HEK293 (cell line): Measurements from ENCODE around the gene DLX3.

Experiments used
- CTCF ChIA-PET: fragments of 350-600 bp; formaldehyde crosslinking; extraction: SDS; loops from one replicate; lab custom pipeline; 2021; ENCODE audit warnings: antibody characterized with exemption; lab: Yijun Ruan, JAX
- POLR2A ChIA-PET: fragments of 300-600 bp; formaldehyde crosslinking; extraction: SDS; loops from one replicate; lab custom pipeline; 2020; ENCODE audit warnings: antibody characterized with exemption, inconsistent platforms; lab: Yijun Ruan, JAX
- H3K27ac ChIP-seq: fragments of 200-500 bp; sonication (Bioruptor generic); 2 replicates; pipeline ENCODE4 v1.5.1; 2014; ENCODE audit warnings: low read depth, low read length, control low read depth, inconsistent platforms; ENCODE audit errors: extremely low read depth
- H3K36me3 ChIP-seq, 2 experiments: fragments of 200-500 bp in 1 of 2; sonication (Bioruptor generic) in 1 of 2; 1 replicate in 1 of 2; 2 replicates in 1 of 2; pipeline ENCODE4 v1.5.1; 2014 to 2017; ENCODE audit warnings: inconsistent platforms in 2 of 2, low read length in 2 of 2; ENCODE audit not compliant: control insufficient read depth in 2 of 2, insufficient read depth in 1 of 2
- H3K4me1 ChIP-seq: fragments of 200-500 bp; sonication (Bioruptor generic); 2 replicates; pipeline ENCODE4 v1.5.1; 2014; ENCODE audit warnings: mild to moderate bottlenecking, low read length, inconsistent platforms; ENCODE audit not compliant: control insufficient read depth, insufficient read depth
- H3K4me3 ChIP-seq: 2 replicates; pipeline ENCODE4 v1.5.1; 2011; ENCODE audit warnings: low read depth, mild to moderate bottlenecking, control low read depth, low read length, moderate library complexity
- H3K9me3 ChIP-seq: fragments of 200-500 bp; sonication (Bioruptor generic); 2 replicates; pipeline ENCODE4 v1.5.1; 2014; ENCODE audit warnings: low read depth, low read length, inconsistent platforms; ENCODE audit not compliant: control insufficient read depth, insufficient read depth
- GLI4 ChIP-seq: fragments of 450-650 bp; formaldehyde crosslinking; IDR thresholded peaks from 2 replicates; pipeline ENCODE4 v1.5.1; 2016; ENCODE audit warnings: missing biosample characterization, missing genetic modification characterization
- GLIS1 ChIP-seq: fragments of 450-650 bp; formaldehyde crosslinking; IDR thresholded peaks from 2 replicates; pipeline ENCODE4 v1.5.1; 2016; ENCODE audit warnings: missing biosample characterization, missing genetic modification characterization
- KLF9 ChIP-seq: fragments of 450-650 bp; formaldehyde crosslinking; IDR thresholded peaks from 2 replicates; pipeline ENCODE4 v1.5.1; 2016; ENCODE audit warnings: missing biosample characterization, missing genetic modification characterization, low read depth
- OVOL3 ChIP-seq: fragments of 450-650 bp; formaldehyde crosslinking; IDR thresholded peaks from 2 replicates; pipeline ENCODE4 v1.5.1; 2016; ENCODE audit warnings: missing biosample characterization, missing genetic modification characterization
- RBAK ChIP-seq: fragments of 450-650 bp; formaldehyde crosslinking; IDR thresholded peaks from 2 replicates; pipeline ENCODE4 v1.5.1; 2016; ENCODE audit warnings: missing biosample characterization, missing genetic modification characterization
- SCRT2 ChIP-seq: fragments of 450-650 bp; formaldehyde crosslinking; IDR thresholded peaks from 2 replicates; pipeline ENCODE4 v1.5.1; 2016; ENCODE audit warnings: missing biosample characterization, missing genetic modification characterization
- SP3 ChIP-seq: fragments of 450-650 bp; formaldehyde crosslinking; IDR thresholded peaks from 2 replicates; pipeline ENCODE4 v1.5.1; 2016; ENCODE audit warnings: missing biosample characterization, missing genetic modification characterization
- ZBTB17 ChIP-seq: fragments of 450-650 bp; formaldehyde crosslinking; IDR thresholded peaks from 2 replicates; pipeline ENCODE4 v1.5.1; 2016; ENCODE audit warnings: missing biosample characterization, missing genetic modification characterization
- ZEB2 ChIP-seq: fragments of 450-650 bp; formaldehyde crosslinking; IDR thresholded peaks from 2 replicates; pipeline ENCODE4 v1.5.1; 2016; ENCODE audit warnings: missing biosample characterization, missing genetic modification characterization
- ZFHX2 ChIP-seq: fragments of 450-650 bp; formaldehyde crosslinking; conservative IDR thresholded peaks from 2 replicates; pipeline ENCODE4 v1.5.1; 2016; ENCODE audit warnings: missing biosample characterization, missing genetic modification characterization
- ZNF202 ChIP-seq: fragments of 450-650 bp; formaldehyde crosslinking; IDR thresholded peaks from 2 replicates; pipeline ENCODE4 v1.5.1; 2016; ENCODE audit warnings: missing biosample characterization, missing genetic modification characterization, borderline replicate concordance
- ZNF26 ChIP-seq: fragments of 450-650 bp; formaldehyde crosslinking; IDR thresholded peaks from 2 replicates; pipeline ENCODE4 v1.5.1; 2016; ENCODE audit warnings: missing biosample characterization, missing genetic modification characterization
- ZNF266 ChIP-seq: fragments of 450-650 bp; formaldehyde crosslinking; IDR thresholded peaks from 2 replicates; pipeline ENCODE4 v1.5.1; 2016; ENCODE audit warnings: missing biosample characterization, missing genetic modification characterization, low read depth
- ZNF423 ChIP-seq: fragments of 450-650 bp; formaldehyde crosslinking; IDR thresholded peaks from 2 replicates; pipeline ENCODE4 v1.5.1; 2016; ENCODE audit warnings: missing biosample characterization, missing genetic modification characterization
- ZNF560 ChIP-seq: fragments of 450-650 bp; formaldehyde crosslinking; IDR thresholded peaks from 2 replicates; pipeline ENCODE4 v1.5.1; 2017; ENCODE audit warnings: missing biosample characterization, missing genetic modification characterization, borderline replicate concordance
- ZNF623 ChIP-seq: fragments of 450-650 bp; formaldehyde crosslinking; IDR thresholded peaks from 2 replicates; pipeline ENCODE4 v1.5.1; 2016; ENCODE audit warnings: missing biosample characterization, missing genetic modification characterization
- ZNF654 ChIP-seq: fragments of 450-650 bp; formaldehyde crosslinking; IDR thresholded peaks from 2 replicates; pipeline ENCODE4 v1.5.1; 2016; ENCODE audit warnings: low read depth, missing biosample characterization, missing genetic modification characterization
- ZNF660 ChIP-seq: fragments of 450-650 bp; IDR thresholded peaks from 2 replicates; pipeline ENCODE4 v1.5.1; 2018; ENCODE audit warnings: missing biosample characterization, mild to moderate bottlenecking, missing genetic modification characterization
- ZNF677 ChIP-seq: fragments of 450-650 bp; IDR thresholded peaks from 2 replicates; pipeline ENCODE4 v1.5.0; 2018; ENCODE audit warnings: missing biosample characterization, mild to moderate bottlenecking, missing genetic modification characterization, moderate library complexity
- ZNF704 ChIP-seq: fragments of 450-650 bp; formaldehyde crosslinking; IDR thresholded peaks from 2 replicates; pipeline ENCODE4 v1.5.1; 2016; ENCODE audit warnings: missing biosample characterization, missing genetic modification characterization
- ZNF785 ChIP-seq: fragments of 450-650 bp; formaldehyde crosslinking; IDR thresholded peaks from 2 replicates; pipeline ENCODE4 v1.5.1; 2016; ENCODE audit warnings: missing biosample characterization, missing genetic modification characterization
- ZNF843 ChIP-seq: fragments of 450-650 bp; formaldehyde crosslinking; IDR thresholded peaks from 2 replicates; pipeline ENCODE4 v1.5.1; 2016; ENCODE audit warnings: missing biosample characterization, missing genetic modification characterization
- ZSCAN16 ChIP-seq: fragments of 450-650 bp; formaldehyde crosslinking; IDR thresholded peaks from 2 replicates; pipeline ENCODE4 v1.5.1; 2016; ENCODE audit warnings: missing biosample characterization, missing genetic modification characterization
- ZSCAN30 ChIP-seq: fragments of 450-650 bp; IDR thresholded peaks from 2 replicates; pipeline ENCODE4 v1.5.1; 2018; ENCODE audit warnings: missing biosample characterization, mild to moderate bottlenecking, missing genetic modification characterization, moderate library complexity
- ZXDB ChIP-seq: fragments of 450-650 bp; formaldehyde crosslinking; IDR thresholded peaks from 2 replicates; pipeline ENCODE4 v1.5.1; 2016; ENCODE audit warnings: missing biosample characterization, missing genetic modification characterization
- TF ChIP-seq, protein P1 (sequence below): fragments of 450-650 bp; formaldehyde crosslinking; conservative IDR thresholded peaks from 2 replicates; pipeline ENCODE4 v1.5.1; 2016; ENCODE audit warnings: low read depth, missing biosample characterization, missing genetic modification characterization
- TF ChIP-seq, protein P2 (sequence below): fragments of 450-650 bp; formaldehyde crosslinking; IDR thresholded peaks from 2 replicates; pipeline ENCODE4 v1.5.1; 2016; ENCODE audit warnings: missing biosample characterization, missing genetic modification characterization

The DLX3 gene

DNA sequence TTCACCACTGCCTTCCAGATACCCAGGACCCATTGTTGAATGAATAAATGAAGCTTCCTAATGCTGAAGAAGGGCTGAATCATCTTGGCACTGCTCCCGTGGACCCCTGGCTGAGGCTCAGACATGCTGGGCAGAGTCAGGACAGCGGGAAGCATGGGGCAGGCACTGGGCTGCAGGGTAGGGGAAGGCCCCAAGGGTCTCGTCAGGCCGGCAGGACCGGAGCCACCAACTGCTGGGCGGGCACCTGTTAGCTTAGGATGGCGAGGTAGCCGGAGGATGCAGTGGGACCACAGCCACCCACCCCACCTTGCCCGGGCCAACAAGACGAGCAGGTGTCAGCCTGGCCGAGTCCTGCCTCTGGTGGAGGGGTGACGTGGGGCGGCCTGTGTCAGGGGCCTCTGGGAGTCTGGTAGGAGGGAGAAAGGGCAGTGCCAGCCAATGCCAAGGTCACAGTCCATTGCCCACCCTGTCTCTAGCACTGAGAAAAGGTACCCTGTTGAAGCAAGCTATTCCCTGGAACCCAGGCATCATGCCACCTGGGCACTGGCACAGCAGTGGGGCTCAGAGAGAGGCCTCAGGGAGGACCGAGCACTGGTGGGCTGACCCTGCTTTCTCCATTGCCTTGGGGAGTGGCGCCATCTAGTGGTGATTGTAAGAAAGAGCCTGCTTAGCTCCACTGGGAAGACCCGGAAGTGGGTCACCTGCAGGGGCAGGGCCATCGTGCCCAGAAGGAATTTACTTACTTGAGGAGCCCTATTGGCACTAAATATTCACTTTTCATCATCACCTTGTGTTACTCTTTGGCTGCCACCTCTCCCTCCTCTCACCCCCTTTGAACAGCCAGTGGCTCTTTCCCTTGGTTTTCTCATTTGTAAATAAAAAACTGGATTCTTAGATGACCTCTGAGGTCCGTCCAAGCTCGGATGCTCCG is 3.0 kb upstream of the DLX3 start:
- CTCF ChIA-PET: interaction anchor here (0.5 to 9.8 kb wide), 95 partner anchors 9 to 1208 kb away, joined by 3 to 526 read pairs (median 6); partner anchors contain the start of genes ITGA3, PDK2, SLC35B1 and TAC4
- H3K36me3 ChIP-seq: no peaks in the 10 kb centered on the region
- H3K27ac ChIP-seq: no peak overlapping the region
- H3K4me1 ChIP-seq: peaks cover 4% of the 10 kb centered on the region
- H3K4me3 ChIP-seq: no peak overlapping the region
- H3K9me3 ChIP-seq: no peaks in the 10 kb centered on the region
- POLR2A ChIA-PET: interaction anchor here (0.9 to 2.7 kb wide), 5 partner anchors 46 to 297 kb away, joined by 3 to 11 read pairs (median 3); partner anchors contain the start of gene SLC35B1
- TF ChIP-seq SP3: peak; percentile 43
- no peak for TF ChIP-seq ZNF843 (tag by site-specific recombination)
- TF ChIP-seq ZSCAN16: no peak
- TF ChIP-seq SCRT2 (tag by site-specific recombination): peak; percentile 64
- peak; percentile 29 for TF ChIP-seq GLIS1 (tag by site-specific recombination)
- TF ChIP-seq ZNF677 (tag by site-specific recombination): no peak
- peak; percentile 69; the same call in 1 of the 2 replicates for TF ChIP-seq ZNF660 (tag by site-specific recombination)
- no peak for TF ChIP-seq ZNF26 (tag by site-specific recombination)
- peak; percentile 99 for TF ChIP-seq ZNF654 (tag by site-specific recombination)
- no peak for TF ChIP-seq OVOL3 (tag by site-specific recombination)
- TF ChIP-seq GLI4 (tag by site-specific recombination): no peak
- TF ChIP-seq ZFHX2 (tag by site-specific recombination): 0 out of 2 replicates have a peak, but pooled peaks have one; percentile 5
- peak; percentile 83 for TF ChIP-seq ZXDB (tag by site-specific recombination)
- TF ChIP-seq, protein P1, sequence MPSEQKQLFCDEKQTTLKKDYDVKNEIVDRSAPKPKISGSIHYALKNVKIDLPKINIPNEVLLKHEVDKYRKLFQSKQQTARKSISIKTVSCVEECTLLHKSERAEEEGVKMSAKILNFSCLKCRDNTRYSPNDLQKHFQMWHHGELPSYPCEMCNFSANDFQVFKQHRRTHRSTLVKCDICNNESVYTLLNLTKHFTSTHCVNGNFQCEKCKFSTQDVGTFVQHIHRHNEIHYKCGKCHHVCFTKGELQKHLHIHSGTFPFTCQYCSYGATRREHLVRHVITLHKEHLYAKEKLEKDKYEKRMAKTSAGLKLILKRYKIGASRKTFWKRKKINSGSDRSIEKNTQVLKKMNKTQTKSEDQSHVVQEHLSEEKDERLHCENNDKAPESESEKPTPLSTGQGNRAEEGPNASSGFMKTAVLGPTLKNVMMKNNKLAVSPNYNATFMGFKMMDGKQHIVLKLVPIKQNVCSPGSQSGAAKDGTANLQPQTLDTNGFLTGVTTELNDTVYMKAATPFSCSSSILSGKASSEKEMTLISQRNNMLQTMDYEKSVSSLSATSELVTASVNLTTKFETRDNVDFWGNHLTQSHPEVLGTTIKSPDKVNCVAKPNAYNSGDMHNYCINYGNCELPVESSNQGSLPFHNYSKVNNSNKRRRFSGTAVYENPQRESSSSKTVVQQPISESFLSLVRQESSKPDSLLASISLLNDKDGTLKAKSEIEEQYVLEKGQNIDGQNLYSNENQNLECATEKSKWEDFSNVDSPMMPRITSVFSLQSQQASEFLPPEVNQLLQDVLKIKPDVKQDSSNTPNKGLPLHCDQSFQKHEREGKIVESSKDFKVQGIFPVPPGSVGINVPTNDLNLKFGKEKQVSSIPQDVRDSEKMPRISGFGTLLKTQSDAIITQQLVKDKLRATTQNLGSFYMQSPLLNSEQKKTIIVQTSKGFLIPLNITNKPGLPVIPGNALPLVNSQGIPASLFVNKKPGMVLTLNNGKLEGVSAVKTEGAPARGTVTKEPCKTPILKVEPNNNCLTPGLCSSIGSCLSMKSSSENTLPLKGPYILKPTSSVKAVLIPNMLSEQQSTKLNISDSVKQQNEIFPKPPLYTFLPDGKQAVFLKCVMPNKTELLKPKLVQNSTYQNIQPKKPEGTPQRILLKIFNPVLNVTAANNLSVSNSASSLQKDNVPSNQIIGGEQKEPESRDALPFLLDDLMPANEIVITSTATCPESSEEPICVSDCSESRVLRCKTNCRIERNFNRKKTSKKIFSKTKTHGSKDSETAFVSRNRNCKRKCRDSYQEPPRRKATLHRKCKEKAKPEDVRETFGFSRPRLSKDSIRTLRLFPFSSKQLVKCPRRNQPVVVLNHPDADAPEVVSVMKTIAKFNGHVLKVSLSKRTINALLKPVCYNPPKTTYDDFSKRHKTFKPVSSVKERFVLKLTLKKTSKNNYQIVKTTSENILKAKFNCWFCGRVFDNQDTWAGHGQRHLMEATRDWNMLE (tag by site-specific recombination): peak; percentile 72
- peak; percentile 41; the same call in 1 of the 2 replicates for TF ChIP-seq ZEB2 (tag by site-specific recombination)
- no peak for TF ChIP-seq RBAK (tag by site-specific recombination)
- TF ChIP-seq ZBTB17: peak; percentile 76
- TF ChIP-seq ZNF785 (tag by site-specific recombination): no peak
- TF ChIP-seq, protein P2, sequence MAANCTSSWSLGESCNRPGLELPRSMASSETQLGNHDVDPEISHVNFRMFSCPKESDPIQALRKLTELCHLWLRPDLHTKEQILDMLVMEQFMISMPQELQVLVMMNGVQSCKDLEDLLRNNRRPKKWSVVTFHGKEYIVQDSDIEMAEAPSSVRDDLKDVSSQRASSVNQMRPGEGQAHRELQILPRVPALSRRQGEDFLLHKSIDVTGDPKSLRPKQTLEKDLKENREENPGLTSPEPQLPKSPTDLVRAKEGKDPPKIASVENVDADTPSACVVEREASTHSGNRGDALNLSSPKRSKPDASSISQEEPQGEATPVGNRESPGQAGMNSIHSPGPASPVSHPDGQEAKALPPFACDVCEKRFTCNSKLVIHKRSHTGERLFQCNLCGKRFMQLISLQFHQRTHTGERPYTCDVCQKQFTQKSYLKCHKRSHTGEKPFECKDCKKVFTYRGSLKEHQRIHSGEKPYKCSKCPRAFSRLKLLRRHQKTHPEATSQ (tag by site-specific recombination): no peak
- no peak for TF ChIP-seq ZNF623 (tag by site-specific recombination)
- no peak for TF ChIP-seq ZNF202
- no peak for TF ChIP-seq ZNF560 (tag by site-specific recombination)
- TF ChIP-seq ZNF266 (tag by site-specific recombination): no peak
- no peak for TF ChIP-seq ZNF704 (tag by site-specific recombination)
- no peak for TF ChIP-seq ZNF423 (tag by site-specific recombination)
- TF ChIP-seq ZSCAN30: peak; percentile 57; the same call in 1 of the 2 replicates
- 0 out of 2 replicates have a peak, but pooled peaks have one; percentile 11 for TF ChIP-seq KLF9 (tag by site-specific recombination)
